ENCODE results near the gene CDHR5. TPM values are rescaled to one million over a fixed set of nuclear protein-coding genes. Genes with fewer than 3 reads are reported as not detected.

Gene CDHR5
- total RNA-seq, 4 donors from 2014 or later: 256 to 1,063 (median 597) TPM

GRCh38 chr11:623349-623869 lies 1.3 kb downstream of the CDHR5 start:
- H3K27ac ChIP-seq: peak overlapping the region in 2 of 4 donors; percentile 83 to 91
- peaks cover 6 to 22% (median 19%) of the 10 kb centered on the region in 4 donors for H3K4me1 ChIP-seq
- DNase-seq: no peak
- in situ Hi-C loops (cut with MboI; ENCODE audit: low pct_ligation_motif_present in 1 of 4, low pct_unique_long_range_greater_than_20kb in 1 of 4, low sequenced_read_pairs in 3 of 4) (no loop called here), intact Hi-C loops (cut with DNase I; ENCODE audit: low total_unique reads) (no loop called here)
- 69% methylated on average over 15 of the region's 15 CpGs; no CpG with 5 or more reads in 1 of the 2 donors for WGBS, 2 donors (ENCODE audit: low coverage in 1 of 2)
- no peaks in the 10 kb centered on the region for H3K9me3 ChIP-seq
- TF ChIP-seq EP300 (IDR thresholded peaks at IDR 0.05; ENCODE audit: low read depth) (no peak), CTCF (IDR thresholded peaks at IDR 0.05) (no peak), POLR2A (IDR thresholded peaks at IDR 0.05) (no peak), POLR2AphosphoS5 (IDR thresholded peaks at IDR 0.05) (no peak)
- H3K36me3 ChIP-seq: no peaks in the 10 kb centered on the region
- peaks cover 26% of the 10 kb centered on the region for H3K27me3 ChIP-seq
- no peak overlapping the region for H3K4me3 ChIP-seq

GRCh38 chr11:621838-622237 lies 2.9 kb downstream of the CDHR5 start:
- DNase-seq: no peak
- TF ChIP-seq POLR2A (IDR thresholded peaks at IDR 0.05) (no peak), POLR2AphosphoS5 (IDR thresholded peaks at IDR 0.05) (no peak), EP300 (IDR thresholded peaks at IDR 0.05; ENCODE audit: low read depth) (no peak)
- no peak overlapping the region for H3K27ac ChIP-seq
- no peaks in the 10 kb centered on the region for H3K36me3 ChIP-seq
- in situ Hi-C loops (cut with MboI; ENCODE audit: low pct_ligation_motif_present in 1 of 4, low pct_unique_long_range_greater_than_20kb in 1 of 4, low sequenced_read_pairs in 3 of 4) (no loop called here), intact Hi-C loops (cut with DNase I; ENCODE audit: low total_unique reads) (no loop called here)
- H3K4me1 ChIP-seq: peaks cover 6 to 22% (median 19%) of the 10 kb centered on the region in 4 donors
- H3K4me3 ChIP-seq: no peak overlapping the region
- WGBS, 2 donors (ENCODE audit: low coverage in 1 of 2): 84 to 85% methylated on average over 4 to 27 of the region's 27 CpGs
- no peaks in the 10 kb centered on the region for H3K9me3 ChIP-seq
- peaks cover 21% of the 10 kb centered on the region for H3K27me3 ChIP-seq

- H3K9me3 ChIP-seq: no peaks in the 10 kb centered on the region
- no peak overlapping the region for H3K27ac ChIP-seq
- in situ Hi-C loops (cut with MboI; ENCODE audit: low pct_ligation_motif_present in 1 of 4, low pct_unique_long_range_greater_than_20kb in 1 of 4, low sequenced_read_pairs in 3 of 4) (no loop called here), intact Hi-C loops (cut with DNase I; ENCODE audit: low total_unique reads) (no loop called here)
- TF ChIP-seq POLR2A (IDR thresholded peaks at IDR 0.05): no peak
- no peak for TF ChIP-seq POLR2AphosphoS5 (IDR thresholded peaks at IDR 0.05)
- no peak for TF ChIP-seq CTCF (IDR thresholded peaks at IDR 0.05)
- no peak for TF ChIP-seq EP300 (IDR thresholded peaks at IDR 0.05; ENCODE audit: low read depth)
- no peaks in the 10 kb centered on the region for H3K36me3 ChIP-seq
- peaks cover 15% of the 10 kb centered on the region for H3K27me3 ChIP-seq
- peaks cover under 1 to 21% (median 18%) of the 10 kb centered on the region in 4 donors for H3K4me1 ChIP-seq
- 80 to 100% methylated on average over 2 to 38 of the region's 45 CpGs for WGBS, 2 donors (ENCODE audit: low coverage in 1 of 2)
- no peak overlapping the region for H3K4me3 ChIP-seq
- DNase-seq: no peak
These were observed 3.6 kb downstream of the CDHR5 start for GRCh38 chr11:620935-621814.

GRCh38 chr11:620201-620600 lies 4.6 kb downstream of the CDHR5 start:
- no peaks in the 10 kb centered on the region for H3K36me3 ChIP-seq
- no peaks in the 10 kb centered on the region for H3K9me3 ChIP-seq
- in situ Hi-C loops (cut with MboI; ENCODE audit: low pct_ligation_motif_present in 1 of 4, low pct_unique_long_range_greater_than_20kb in 1 of 4, low sequenced_read_pairs in 3 of 4) (no loop called here), intact Hi-C loops (cut with DNase I; ENCODE audit: low total_unique reads) (no loop called here)
- WGBS, 2 donors (ENCODE audit: low coverage in 1 of 2): 89% methylated on average over 13 of the region's 13 CpGs; no CpG with 5 or more reads in 1 of the 2 donors
- H3K4me1 ChIP-seq: peaks cover under 1 to 15% (median 14%) of the 10 kb centered on the region in 4 donors
- DNase-seq: no peak
- peaks cover 5% of the 10 kb centered on the region for H3K27me3 ChIP-seq
- TF ChIP-seq EP300 (IDR thresholded peaks at IDR 0.05; ENCODE audit: low read depth) (no peak), POLR2AphosphoS5 (IDR thresholded peaks at IDR 0.05) (no peak), CTCF (IDR thresholded peaks at IDR 0.05) (no peak), POLR2A (IDR thresholded peaks at IDR 0.05) (no peak)
- no peak overlapping the region for H3K27ac ChIP-seq
- no peak overlapping the region for H3K4me3 ChIP-seq
